ENCODE measurements around the gene EPHA8. TPM values are rescaled to one million over a fixed set of nuclear protein-coding genes. Genes with fewer than 3 reads are reported as not detected.

Gene EPHA8
- total RNA-seq, 1 donor from 2014 or later, result 0.23 TPM

DNA sequence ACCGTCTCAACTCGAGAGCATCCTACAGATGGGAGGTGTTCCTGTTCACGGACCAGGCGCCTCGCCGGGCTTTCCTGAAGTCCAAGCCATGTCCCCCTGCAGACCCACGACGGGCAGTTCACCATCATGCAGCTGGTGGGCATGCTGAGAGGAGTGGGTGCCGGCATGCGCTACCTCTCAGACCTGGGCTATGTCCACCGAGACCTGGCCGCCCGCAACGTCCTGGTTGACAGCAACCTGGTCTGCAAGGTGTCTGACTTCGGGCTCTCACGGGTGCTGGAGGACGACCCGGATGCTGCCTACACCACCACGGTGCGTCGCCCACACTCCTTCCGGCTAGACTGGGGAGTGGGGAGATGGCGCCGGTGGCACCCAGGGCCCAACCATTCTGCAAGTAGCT, 35.4 kb downstream of the EPHA8 start:
- no peak overlapping the region for H3K27ac ChIP-seq (ENCODE audit: low read depth, low read length)
- no peaks in the 10 kb centered on the region for H3K4me1 ChIP-seq (ENCODE audit: insufficient read depth, low read length)
- Mint-ChIP-seq H3K4me1 (ENCODE audit: low read depth, unreplicated experiment) (no peaks in the 10 kb centered on the region), H3K9me3 (ENCODE audit: unreplicated experiment) (no peaks in the 10 kb centered on the region), H3K27me3 (ENCODE audit: low read depth, unreplicated experiment) (peaks cover 36% of the 10 kb centered on the region), H3K27ac (ENCODE audit: unreplicated experiment) (no peak overlapping the region), H3K36me3 (ENCODE audit: low read depth, unreplicated experiment) (no peaks in the 10 kb centered on the region), H3K4me3 (ENCODE audit: unreplicated experiment) (no peak overlapping the region)
- H3K9me3 ChIP-seq (ENCODE audit: insufficient read depth, low read depth, low read length), result no peaks in the 10 kb centered on the region
- TF ChIP-seq, protein P1, sequence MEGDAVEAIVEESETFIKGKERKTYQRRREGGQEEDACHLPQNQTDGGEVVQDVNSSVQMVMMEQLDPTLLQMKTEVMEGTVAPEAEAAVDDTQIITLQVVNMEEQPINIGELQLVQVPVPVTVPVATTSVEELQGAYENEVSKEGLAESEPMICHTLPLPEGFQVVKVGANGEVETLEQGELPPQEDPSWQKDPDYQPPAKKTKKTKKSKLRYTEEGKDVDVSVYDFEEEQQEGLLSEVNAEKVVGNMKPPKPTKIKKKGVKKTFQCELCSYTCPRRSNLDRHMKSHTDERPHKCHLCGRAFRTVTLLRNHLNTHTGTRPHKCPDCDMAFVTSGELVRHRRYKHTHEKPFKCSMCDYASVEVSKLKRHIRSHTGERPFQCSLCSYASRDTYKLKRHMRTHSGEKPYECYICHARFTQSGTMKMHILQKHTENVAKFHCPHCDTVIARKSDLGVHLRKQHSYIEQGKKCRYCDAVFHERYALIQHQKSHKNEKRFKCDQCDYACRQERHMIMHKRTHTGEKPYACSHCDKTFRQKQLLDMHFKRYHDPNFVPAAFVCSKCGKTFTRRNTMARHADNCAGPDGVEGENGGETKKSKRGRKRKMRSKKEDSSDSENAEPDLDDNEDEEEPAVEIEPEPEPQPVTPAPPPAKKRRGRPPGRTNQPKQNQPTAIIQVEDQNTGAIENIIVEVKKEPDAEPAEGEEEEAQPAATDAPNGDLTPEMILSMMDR (IDR thresholded peaks at IDR 0.05; ENCODE audit: insufficient read depth, low read depth, low read length), result no peak
- TF ChIP-seq EZH2 (IDR thresholded peaks at IDR 0.05; ENCODE audit: insufficient read depth, low read length), result no peak
- no peaks in the 10 kb centered on the region for H3K79me2 ChIP-seq (ENCODE audit: insufficient read depth, low read length)
- no peak for DNase-seq (ENCODE audit: low read depth)
- peaks cover 6% of the 10 kb centered on the region for H3K27me3 ChIP-seq (ENCODE audit: insufficient read depth, low read length)
- H3K36me3 ChIP-seq (ENCODE audit: insufficient read depth, low read length), result no peaks in the 10 kb centered on the region
- no peaks in the 10 kb centered on the region for H4K20me1 ChIP-seq (ENCODE audit: insufficient read depth, low read length)
- H3K4me2 ChIP-seq (ENCODE audit: low read length), result no peak overlapping the region
- no peak overlapping the region for H2AFZ ChIP-seq (ENCODE audit: low read depth, low read length)
- no peak overlapping the region for H3K9ac ChIP-seq (ENCODE audit: low read length)
- H3K4me3 ChIP-seq (ENCODE audit: insufficient read depth, low read depth, low read length), result no peak overlapping the region
- FAIRE-seq, result no peak

DNA sequence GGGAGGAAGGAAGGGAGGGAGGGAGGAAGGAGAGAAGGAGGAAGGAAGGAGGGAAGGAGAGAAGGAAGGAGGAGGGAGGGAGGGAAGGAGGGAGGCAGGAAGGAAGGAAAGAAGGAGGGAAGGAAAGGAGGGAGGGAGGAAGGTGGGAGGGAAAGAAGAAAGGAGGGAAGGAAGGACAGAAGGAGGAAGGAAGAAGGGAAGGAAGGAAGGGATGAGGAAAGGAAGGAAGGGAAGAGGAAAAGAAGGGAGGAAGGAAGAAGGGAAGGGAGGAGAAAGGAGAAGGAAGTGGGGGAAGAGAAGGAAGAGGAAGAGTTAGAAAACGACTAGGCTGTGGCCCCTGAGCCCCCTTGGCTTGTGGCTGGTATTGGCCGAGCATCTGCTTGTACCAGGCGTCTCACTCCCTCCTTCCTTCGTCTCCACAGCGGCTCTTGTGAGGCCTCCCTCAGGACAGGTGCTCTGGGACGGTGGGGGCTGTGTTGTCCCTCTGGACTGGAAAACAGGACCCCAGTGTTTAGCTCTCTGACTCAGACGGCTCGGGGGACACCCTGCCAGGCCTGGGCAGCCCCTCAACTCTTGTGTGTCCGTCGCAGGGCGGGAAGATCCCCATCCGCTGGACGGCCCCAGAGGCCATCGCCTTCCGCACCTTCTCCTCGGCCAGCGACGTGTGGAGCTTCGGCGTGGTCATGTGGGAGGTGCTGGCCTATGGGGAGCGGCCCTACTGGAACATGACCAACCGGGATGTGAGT, 37.0 kb downstream of the EPHA8 start:
- Mint-ChIP-seq H3K27me3 (ENCODE audit: low read depth, unreplicated experiment) (peaks cover 47% of the 10 kb centered on the region), H3K27ac (ENCODE audit: unreplicated experiment) (no peak overlapping the region), H3K9me3 (ENCODE audit: unreplicated experiment) (no peaks in the 10 kb centered on the region), H3K4me3 (ENCODE audit: unreplicated experiment) (no peak overlapping the region), H3K4me1 (ENCODE audit: low read depth, unreplicated experiment) (no peaks in the 10 kb centered on the region), H3K36me3 (ENCODE audit: low read depth, unreplicated experiment) (no peaks in the 10 kb centered on the region)
- TF ChIP-seq EZH2 (IDR thresholded peaks at IDR 0.05; ENCODE audit: insufficient read depth, low read length), result no peak
- TF ChIP-seq, protein P1 (IDR thresholded peaks at IDR 0.05; ENCODE audit: insufficient read depth, low read depth, low read length), result no peak
- no peak for DNase-seq (ENCODE audit: low read depth)
- no peak for FAIRE-seq
- Histone ChIP-seq H3K36me3 (ENCODE audit: insufficient read depth, low read length) (no peaks in the 10 kb centered on the region), H3K9ac (ENCODE audit: low read length) (no peak overlapping the region), H3K27me3 (ENCODE audit: insufficient read depth, low read length) (peaks cover 12% of the 10 kb centered on the region), H3K79me2 (ENCODE audit: insufficient read depth, low read length) (no peaks in the 10 kb centered on the region), H3K4me2 (ENCODE audit: low read length) (no peak overlapping the region), H2AFZ (ENCODE audit: low read depth, low read length) (no peak overlapping the region), H3K9me3 (ENCODE audit: insufficient read depth, low read depth, low read length) (no peaks in the 10 kb centered on the region), H3K4me3 (ENCODE audit: insufficient read depth, low read depth, low read length) (no peak overlapping the region), H3K4me1 (ENCODE audit: insufficient read depth, low read length) (no peaks in the 10 kb centered on the region), H4K20me1 (ENCODE audit: insufficient read depth, low read length) (no peaks in the 10 kb centered on the region), H3K27ac (ENCODE audit: low read depth, low read length) (no peak overlapping the region)

Data from astrocyte (in vitro differentiated cells and primary cell).